HG03521 (cell line): ENCODE data around the gene MSI2.

Source experiments
- ATAC-seq: cut with Tn5 transposase; IDR thresholded peaks from one replicate; pipeline ENCODE4 v1.9.1; 2021; ENCODE audit warnings: mild to moderate bottlenecking, moderate library complexity; ENCODE audit not compliant: unreplicated experiment

Gene MSI2

DNA sequence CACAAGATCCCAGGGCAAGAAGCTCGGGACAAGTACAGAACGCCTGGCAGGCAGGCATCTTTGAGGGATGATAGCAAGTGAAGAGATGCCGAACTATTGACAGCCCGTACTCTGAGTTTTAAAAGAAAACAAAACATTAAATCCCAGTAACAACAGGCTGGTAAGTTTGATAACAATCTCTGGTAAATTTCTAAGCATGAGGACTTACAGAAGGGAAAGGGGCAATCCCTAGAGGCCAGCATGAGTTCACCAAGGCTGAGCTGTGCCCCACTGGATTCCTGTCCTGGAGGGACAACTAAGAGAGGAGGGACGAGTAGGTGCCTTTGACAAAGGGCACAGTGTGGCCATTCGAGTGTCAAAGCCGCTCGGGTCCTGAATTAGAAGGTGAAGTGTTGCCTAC is 462.6 kb downstream of the MSI2 start:
- no peak for ATAC-seq

DNA sequence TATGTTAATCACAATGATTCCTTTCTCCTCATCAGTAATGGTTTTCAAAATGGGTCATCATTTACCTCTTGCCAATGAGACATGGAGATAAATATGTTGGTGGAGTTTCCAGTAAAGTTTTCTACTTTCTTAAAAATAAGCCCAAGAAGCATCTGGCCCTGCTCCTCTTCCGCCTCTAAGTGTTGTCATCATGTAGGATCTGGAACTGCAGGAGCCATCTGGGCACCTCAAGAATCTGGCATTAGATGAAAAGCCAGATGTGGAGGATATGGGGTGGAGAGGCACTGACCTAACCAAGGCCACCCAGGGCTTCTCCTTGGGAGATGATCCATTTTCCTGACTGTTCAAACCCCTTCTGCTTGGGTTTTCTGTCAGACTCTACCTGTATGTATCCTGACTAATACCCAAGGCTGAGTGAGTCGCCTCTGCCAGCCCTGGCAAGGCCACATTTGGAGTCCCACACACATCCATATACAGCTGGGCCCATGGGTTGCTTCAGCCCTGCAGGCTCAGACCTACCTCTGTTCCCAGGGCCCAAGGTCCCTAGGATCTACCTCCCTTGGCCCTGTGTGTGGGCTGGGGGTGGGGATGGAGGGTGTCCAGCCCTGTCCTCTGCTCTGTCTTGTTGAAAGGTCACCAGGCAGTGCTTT is 464.2 kb downstream of the MSI2 start:
- ATAC-seq = no peak

DNA sequence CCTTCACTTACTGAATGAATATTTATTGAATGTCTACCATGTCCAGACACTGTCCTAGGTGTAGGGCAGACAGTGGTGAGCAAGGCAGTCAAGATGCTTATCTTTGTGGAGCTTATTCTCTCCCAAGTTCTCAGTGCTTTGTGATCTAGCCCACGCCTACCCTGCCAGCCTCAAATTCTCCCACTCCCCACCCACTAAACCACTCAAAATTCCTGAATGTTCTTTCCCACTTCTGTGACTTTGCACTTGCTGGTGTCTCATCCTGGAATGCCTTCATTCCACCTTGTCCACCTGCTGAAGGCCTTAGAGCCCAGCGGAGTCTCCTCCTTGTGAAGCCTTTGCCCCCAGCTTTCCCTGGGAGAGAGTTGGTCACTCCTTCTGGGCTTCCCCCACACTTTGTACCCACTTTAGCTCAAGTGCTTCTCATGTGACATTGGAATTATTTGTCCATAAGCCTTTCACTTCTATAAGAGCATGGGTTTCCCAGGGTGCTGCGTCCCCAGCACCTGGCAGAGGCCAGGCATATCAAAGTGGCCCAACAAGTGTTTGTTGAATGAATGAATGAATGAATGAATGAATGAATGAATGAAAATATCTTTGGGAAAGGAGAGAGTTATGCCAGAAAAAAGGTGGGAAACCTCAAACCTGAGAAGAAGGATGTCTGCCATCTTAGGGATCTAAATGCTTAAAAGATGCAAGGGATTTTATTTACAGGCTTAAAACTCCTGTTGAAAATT is 465.8 kb downstream of the MSI2 start:
- no peak for ATAC-seq

DNA sequence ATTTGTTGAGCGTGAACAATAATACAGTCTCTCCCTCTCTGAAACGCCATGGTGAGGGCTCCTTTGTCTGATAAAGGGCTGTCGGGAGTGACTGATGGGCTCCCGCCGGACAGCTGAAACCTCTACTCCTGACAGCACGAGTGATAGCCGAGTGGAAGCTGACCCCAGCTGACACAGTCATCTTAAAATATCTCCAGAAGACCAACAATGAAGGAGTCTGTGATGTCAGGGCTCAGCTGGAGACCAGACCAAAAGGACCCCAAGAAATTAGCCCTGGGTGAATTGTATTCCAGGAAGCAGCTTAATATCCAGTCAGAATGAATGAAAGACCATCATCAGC is 466.4 kb downstream of the MSI2 start:
- no peak for ATAC-seq

DNA sequence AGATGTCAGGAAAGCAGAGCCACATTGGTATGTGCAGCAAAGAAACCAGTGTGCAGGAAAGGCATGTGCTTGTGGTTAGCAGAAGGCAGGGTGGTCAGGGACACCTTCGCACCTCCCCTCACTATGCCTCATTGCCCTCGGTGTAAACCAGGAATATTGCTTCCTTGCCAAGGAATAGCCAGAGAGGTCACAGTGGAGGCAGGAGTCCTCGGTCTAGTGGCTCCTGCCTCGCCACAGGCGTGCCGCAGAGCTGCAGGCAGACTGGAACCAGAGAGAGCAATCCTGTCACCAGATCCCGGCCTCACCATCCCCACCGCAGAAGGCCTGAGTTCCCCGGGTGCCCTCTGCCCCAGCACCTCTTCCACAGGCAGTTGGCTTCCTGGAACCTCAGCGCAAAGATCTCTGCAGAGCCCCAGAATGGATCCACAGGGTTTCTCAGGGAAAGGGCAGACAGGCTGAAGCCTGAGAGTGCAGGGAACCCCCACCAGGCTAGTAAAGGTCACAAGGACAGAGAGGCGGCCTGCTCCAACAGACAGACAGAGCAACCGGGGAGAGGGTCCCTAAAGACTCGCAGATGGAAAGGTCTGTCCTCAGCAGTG is 467.2 kb downstream of the MSI2 start:
- ATAC-seq = no peak

DNA sequence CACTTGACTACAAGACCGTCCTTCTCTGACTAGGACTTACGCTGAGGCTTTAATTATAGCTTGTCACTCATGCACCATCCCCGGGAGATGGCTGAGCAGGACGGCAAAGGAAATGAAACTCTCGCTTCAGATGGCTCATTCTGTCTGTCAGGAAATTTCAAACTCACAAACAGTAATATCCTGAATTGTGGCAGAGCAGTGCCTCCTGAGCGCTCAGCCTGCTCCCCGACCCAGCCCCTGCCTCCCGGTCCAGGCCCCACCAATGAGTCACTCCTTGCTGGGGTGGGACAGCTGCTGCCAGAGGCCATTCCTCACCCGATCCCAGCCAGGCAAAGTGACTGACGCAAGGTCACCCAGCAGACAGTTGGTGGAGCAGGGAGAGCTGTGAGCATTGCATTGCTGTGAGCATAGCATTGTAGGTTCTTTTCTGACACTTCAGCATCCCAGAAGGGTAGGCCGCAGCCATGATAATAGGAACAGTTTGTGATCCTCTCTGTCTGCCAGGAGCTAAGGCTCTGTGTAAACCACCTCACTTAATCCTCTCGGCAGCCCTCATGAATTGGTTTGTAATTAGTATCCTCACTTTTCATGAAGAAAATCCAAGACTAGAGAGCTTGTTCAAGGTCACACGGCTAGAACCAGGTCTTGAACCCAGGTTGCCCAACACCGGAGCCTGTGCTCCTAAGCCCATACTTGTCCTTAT is 467.9 kb downstream of the MSI2 start:
- ATAC-seq = no peak

DNA sequence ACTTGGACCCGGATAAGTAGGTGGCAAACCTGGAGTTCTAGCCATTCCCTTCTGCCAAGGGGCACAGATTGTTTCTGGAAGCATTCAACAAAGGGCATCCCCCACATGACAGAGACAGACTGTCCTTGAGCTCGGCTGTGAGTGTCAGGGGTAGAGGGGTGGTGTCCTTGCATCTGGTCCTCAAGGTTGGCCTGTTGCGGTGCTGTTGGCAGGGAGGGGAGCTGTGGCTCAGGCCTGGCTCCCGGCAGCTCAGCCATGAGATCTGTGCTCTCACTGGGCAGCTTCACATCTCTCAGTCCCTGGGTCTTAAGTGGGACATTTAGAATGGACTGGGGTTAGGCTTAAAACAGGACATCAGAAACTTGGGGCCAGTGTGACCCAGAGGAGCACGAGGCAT is 468.4 kb downstream of the MSI2 start:
- ATAC-seq = no peak

DNA sequence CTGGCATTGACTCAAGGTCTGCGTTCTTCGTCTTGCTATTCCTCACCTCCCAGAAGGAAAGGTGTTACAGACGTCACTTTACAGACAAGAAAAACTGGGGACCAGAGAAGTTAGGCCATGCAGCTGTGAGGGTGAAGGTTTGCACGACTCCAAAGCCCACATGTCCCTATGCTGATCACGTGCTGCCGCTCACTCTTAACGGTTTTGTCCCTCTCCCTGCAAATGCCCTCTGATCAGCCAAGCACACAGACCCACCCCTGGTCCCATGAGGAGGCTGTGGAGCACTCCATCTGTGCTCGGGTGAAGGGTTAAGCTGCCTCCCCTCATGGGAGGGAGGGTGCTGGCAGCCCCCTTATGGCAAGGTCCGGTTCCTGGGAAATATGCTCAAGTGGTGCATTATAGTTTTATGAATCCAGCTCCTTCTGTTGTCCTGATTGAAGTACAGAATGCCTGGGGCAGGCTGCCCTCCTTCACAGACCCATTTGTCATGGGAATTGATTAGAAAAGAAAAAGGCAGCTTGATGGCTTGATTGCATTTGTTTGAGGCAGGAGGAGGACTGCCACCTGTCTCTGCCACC is 470.0 kb downstream of the MSI2 start:
- ATAC-seq = no peak

DNA sequence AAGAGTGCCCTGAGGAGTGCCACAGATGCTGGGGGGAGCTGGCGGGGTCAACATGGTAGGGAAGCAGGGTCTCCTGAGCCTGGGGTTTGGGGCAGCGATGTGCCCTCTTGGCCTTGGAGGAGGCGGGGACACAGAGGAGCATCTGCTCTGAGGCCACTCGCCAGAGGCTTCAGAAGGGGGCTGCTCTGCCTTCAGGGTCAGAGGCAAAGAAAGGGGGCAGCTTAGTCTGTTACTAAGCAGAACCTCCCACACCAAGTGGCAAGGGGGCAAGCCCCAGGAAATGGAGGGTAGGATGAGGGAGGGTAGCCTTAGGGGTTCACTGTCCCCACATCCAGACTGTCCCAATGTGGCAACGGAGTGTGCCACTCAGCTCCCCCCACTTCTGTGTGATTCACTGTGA is 470.5 kb downstream of the MSI2 start:
- no peak for ATAC-seq

DNA sequence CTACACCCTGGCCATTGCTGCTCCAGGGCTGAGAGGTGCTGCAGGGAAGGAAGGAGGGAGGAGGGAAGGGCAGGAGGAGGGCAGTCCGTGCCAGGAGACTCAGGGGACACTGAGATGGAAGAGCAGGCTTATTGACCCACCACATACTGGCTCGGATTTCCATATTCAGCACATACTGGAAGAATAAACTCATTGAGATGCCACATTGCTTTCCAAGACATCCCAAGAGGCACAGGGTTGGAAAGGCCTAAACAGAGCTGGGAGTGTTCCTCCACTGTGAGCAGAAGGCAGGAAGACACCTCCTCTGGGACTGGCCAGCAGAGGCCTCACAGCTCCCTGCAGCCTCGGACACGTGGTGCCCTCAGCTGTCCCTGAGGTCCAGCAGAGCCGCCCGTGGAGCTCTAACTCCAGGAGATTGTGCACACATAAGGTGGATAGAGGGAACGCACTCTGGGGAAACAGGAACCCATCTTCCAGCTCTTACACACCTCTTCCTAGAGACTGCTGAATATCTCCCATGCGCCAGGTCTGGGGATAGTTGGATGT is 471.4 kb downstream of the MSI2 start:
- no peak for ATAC-seq

DNA sequence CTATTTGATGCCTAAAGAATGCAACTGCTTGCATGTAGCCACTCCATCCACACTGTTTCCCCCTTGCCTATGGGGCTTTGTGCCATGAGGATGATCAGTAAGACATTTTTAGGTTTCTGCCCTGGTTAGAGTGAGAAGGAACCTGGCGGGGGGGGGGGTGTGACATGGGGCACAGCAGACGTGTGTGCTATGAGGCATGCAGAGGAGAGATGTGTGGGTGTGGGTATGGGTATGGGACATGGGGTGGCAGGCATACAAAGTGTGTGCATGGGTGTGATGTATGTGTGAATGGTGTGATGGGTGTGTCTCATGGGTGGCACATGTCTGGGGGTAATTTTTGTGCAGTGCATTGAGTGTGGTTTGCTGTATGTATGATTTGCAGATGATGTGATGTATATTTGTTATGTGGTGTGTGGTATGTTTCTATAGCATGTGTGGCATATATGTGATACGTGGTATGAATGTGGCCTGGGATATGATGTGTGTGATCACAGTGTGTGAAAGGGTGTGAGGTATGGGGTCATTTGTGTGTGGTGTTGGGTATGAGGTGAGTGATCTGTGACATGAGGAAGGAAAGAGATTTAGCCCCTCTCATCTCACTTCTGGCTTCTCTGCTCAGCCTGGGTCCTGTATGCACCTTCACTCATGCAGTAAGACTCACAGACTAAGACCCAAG is 473.8 kb downstream of the MSI2 start:
- ATAC-seq = no peak

DNA sequence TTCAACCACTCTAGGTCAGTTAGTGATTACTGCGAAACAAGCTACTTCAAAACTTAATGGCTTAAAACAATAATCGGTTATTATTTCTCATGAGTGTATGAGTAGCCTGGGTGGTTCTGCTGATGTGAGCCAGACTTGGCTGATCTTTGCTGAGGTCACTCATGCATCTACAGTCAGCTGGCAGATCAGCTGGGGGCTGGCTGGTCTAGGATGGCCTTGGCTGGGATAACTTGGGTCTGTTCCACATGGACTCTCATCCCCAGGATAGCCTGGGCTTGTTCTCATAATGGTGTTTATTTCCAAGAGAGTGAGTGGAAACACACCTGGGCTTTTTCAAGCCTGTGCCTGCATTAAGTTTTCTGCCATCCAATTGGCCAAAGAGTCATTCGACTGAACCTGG is 475.7 kb downstream of the MSI2 start:
- ATAC-seq = no peak

DNA sequence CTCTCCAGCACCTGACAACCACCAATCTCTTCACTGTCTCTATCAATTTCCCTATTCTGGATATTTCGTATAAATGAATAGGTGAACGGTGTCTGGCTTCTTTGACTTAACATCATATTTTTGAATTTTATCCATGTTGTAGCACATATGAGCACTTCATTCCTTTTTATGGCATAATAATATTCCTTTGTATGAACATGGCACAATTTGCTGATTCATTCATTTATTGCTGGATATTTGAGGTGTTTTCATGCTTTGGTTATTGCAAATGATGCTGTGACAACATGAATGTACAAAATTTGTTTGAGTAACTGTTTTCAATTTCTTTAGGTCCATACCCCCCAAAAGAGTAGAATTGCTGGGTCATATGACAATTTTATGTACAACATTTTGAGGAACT is 476.8 kb downstream of the MSI2 start:
- no peak for ATAC-seq
